A549 (cell line): ENCODE measurements around the gene LCE3D.

Experiments
- BCL3 ChIP-seq: fragments of >200 bp; sonication (Bioruptor Twin); formaldehyde crosslinking; IDR thresholded peaks from 3 replicates; pipeline ENCODE4 v1.6.1; 2016
- CTCF ChIP-seq: fragments of >200 bp; sonication (Bioruptor Twin); formaldehyde crosslinking; IDR thresholded peaks from 3 replicates; pipeline ENCODE4 v1.5.1; 2016
- HOXA7 ChIP-seq: fragments of 250-450 bp; sonication (Bioruptor Pico); IDR thresholded peaks from 2 replicates; pipeline ENCODE4 v1.5.0; 2020; ENCODE audit warnings: mild to moderate bottlenecking, moderate library complexity
- MAFK ChIP-seq: fragments of 450-650 bp; IDR thresholded peaks from 2 replicates; pipeline ENCODE4 v1.6.1; 2014; ENCODE audit not compliant: partially characterized antibody
- MAX ChIP-seq: IDR thresholded peaks from 2 replicates; pipeline ENCODE4 v1.6.1; 2012
- MAZ ChIP-seq: fragments of 150-350 bp; IDR thresholded peaks from 2 replicates; pipeline ENCODE4 v1.6.1; 2014; ENCODE audit warnings: antibody characterized with exemption, low read depth, low read length, borderline replicate concordance
- NFE2L2 ChIP-seq: fragments of 150-350 bp; conservative IDR thresholded peaks from 2 replicates; pipeline ENCODE4 v1.6.1; 2014; ENCODE audit warnings: low read length
- POLR2A ChIP-seq: IDR thresholded peaks from 2 replicates; pipeline ENCODE4 v1.6.1; 2012; ENCODE audit warnings: mild to moderate bottlenecking, low read length
- RCOR1 ChIP-seq: fragments of 150-350 bp; IDR thresholded peaks from 2 replicates; pipeline ENCODE4 v1.6.1; 2014; ENCODE audit warnings: antibody characterized with exemption, low read length, low read depth
- SMC3 ChIP-seq: fragments of >200 bp; sonication (Bioruptor Twin); formaldehyde crosslinking; IDR thresholded peaks from 3 replicates; pipeline ENCODE4 v1.6.1; 2018; ENCODE audit warnings: inconsistent platforms
- TP53 ChIP-seq: fragments of 250-450 bp; sonication (Bioruptor Pico); IDR thresholded peaks from 2 replicates; pipeline ENCODE4 v1.5.0; 2021; ENCODE audit warnings: mild to moderate bottlenecking, moderate library complexity

- no peak for TF ChIP-seq CTCF
- no peak for TF ChIP-seq SMC3
- TF ChIP-seq TP53 (CRISPR knock-in tag): no peak
- no peak for TF ChIP-seq NFE2L2
- no peak for TF ChIP-seq RCOR1
- no peak for TF ChIP-seq MAZ
- no peak for TF ChIP-seq POLR2A
- no peak for TF ChIP-seq MAX
- TF ChIP-seq MAFK: no peak
- no peak for TF ChIP-seq BCL3
- no peak for TF ChIP-seq HOXA7
Measured at GRCh38 chr1:152613511-152613910, 33.2 kb upstream of the LCE3D start, which contains the start of gene LCE3B.
